ENCODE measurements around the gene MDM4. TPM values are rescaled to one million over a fixed set of nuclear protein-coding genes. Genes with fewer than 3 reads are reported as not detected.

Gene MDM4
- polyA plus RNA-seq, 3 donors: 27.2 to 66.0 (median 33.5) TPM

DNA sequence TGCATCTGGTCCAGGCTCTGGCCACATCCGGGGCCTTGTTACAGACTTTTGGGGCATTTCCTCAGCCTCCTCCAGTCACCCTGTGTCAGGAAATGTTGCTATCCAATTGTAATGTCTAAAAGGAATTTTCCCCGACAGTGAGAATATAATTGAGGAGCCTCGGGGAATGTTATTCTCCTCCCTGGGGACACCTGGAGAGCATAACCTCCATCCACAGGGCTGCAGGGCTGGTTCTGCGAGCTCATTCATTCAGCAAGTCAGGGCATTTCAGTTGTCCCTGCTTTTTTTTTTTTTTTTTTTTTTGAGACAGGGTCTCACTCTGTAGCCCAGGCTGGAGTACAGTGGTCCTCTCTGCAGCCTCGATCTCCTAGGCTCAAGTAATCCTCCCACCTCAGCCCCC is 72.6 kb downstream of the MDM4 start:
- no peak for DNase-seq (ENCODE audit: extremely low read depth in 1 of 11, low read depth in 9 of 11, low spot score in 4 of 11)

DNA sequence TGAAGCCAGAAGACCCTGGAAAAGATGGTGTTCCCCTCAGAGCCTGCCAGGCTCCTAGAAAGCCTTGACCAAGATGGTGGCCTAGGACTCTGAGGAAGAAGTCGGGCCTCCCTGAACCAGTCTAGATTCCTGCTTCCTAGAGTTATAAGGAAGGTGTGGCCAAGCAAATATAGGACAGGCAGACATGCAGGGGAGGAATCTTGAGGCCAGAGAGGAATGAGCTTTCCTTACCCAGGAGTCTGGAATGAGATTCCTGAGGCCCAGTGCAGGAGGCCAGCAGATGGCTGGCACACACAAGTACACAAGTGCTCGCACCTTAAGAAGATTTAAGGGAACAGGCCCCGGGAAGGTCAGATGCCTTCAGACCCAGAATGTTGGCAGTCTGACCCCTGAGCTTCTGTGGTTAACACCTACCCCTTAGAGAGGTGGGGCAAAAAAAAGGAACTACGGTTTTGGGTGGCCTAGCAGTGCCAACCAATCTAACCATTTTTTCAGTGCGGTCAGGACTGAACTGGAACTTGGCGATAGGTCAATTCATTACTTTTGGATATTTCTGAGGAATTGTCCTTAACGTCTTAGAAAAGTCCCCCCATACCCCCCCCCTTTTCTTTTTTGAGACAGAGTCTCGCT is 73.3 kb downstream of the MDM4 start:
- DNase-seq (ENCODE audit: extremely low read depth in 1 of 11, low read depth in 9 of 11, low spot score in 4 of 11): no peak

DNA sequence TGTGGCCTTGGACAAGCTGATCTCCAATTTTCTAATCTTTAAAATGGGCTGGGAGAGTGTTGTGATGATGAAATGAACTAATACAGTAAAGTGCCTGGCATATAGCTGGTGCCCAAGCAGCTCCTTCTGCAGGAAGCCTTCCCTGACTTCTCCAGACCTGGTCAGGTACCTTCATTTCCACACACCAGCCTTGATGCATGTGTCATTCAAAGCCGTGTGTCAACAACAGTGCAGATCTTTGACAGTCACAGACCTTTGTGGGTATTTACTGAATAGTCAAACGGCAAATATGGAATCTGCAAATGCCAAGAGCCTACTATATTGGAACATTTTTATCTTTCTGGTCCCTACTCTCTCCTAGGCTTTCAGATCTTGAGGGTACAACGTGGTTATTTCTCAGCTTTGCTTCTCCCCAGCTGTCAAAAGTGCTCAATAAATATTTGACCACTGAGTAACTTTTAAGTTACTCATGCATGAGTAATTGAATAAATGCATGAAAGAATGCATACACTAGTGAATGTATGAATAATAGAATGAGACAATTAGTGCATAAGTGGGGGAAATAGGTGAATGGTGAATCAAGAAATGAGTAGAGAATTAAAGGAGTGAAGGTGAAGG is 75.4 kb downstream of the MDM4 start:
- no peak for DNase-seq (ENCODE audit: extremely low read depth in 1 of 11, low read depth in 9 of 11, low spot score in 4 of 11)

DNA sequence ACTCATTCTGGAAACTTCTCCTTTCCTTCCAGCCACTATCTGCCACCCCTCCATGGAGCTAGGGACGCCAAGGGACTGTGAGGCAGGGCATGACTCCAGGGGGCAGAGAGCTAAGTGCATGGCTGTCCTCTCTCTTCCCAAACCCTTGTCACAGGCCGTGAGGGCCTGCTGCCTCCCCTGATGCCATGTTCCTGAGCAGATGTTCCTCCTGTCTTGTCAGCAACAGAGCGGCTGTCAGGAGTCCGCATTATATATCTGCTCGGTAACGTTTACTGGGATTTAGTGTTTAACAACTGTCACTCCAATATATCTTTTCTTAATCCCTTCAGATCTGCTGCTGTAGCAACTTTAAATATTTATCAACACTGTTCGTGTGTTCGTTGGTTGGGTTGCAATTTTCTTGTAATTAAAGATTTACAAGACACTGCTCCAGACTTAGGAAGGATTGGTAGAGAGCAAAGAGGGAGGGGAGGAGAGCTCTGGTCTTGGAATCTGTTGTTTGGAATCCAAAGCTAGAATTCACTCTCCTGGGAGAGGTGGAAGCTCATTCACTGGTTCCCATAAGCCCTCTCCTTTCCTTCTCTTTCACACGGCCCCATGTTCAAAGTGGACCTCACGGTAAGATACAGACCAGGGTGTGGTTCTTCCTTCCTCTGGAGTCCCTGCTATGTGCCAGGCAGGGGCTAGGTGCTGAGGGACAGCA is 76.2 kb downstream of the MDM4 start:
- no peak for DNase-seq (ENCODE audit: extremely low read depth in 1 of 11, low read depth in 9 of 11, low spot score in 4 of 11)

DNA sequence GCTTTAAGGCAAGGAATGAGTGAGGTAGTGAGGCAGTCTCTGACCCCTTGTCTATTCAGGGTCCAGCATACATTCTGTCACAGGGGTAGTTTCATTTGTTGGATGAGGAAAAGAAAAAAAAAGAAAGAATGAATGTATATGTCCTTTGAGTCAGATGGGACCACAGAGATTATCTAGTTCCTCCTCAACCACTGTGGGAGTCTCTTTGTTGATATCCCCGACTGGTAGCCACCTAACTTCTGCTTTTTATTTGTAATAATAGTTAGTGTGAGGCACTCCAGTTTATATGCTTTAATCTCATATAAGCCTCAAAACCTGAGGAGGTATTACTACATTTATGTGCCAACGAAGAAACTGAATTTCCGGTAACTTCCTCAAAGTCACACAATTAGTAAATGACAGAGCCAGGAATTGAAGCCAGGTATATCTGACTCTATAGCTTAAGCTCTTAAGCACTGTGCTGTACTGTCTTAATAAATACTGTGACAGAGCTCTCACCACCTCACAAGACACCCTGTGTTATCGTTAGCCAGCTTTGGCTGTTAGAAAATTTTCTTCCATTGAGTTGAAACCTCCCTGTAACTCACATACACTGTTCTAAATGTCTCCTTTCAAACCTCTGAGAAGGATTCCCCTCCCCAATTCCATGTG is 82.2 kb downstream of the MDM4 start:
- no peak for DNase-seq (ENCODE audit: extremely low read depth in 1 of 11, low read depth in 9 of 11, low spot score in 4 of 11)

DNA sequence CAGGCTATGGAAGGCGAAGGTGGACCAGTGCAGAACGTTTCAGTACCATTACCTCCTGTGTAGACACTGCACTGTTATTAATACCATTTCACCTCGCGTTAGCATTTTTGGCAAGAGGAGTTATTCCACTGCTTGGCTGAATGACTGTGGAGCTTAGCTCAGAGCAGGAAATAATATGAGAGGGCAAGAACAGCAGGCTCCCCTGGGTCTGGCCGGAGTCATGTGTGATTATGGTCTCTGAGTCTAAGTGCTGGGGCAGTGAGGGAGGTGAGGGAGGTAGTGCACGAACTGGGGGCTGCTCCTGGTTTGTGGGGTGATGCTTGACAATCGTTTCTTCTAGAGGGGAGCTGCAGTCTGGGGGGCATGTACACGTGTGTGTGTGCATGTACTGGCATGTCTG is 82.9 kb downstream of the MDM4 start:
- DNase-seq (ENCODE audit: extremely low read depth in 1 of 11, low read depth in 9 of 11, low spot score in 4 of 11): no peak

DNA sequence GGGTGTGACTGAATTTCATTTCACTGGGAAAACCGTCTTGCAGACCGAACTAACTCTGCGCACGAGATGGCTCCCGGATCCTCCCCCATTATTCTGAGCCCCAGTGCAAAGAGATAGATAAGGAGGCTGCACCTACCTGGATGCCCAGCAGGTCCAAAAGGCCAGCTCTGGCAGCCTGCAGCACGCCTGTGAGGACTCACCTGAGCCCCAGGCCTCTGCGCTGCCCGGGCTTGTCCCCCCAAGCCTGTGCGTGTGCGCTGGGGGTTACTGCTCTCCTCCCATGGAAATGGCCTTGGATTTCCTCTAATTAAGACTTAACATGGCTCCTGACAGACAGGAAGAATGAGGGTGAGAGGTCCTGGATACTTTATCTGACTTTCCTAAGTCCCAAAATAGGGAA is 83.4 kb downstream of the MDM4 start:
- DNase-seq (ENCODE audit: extremely low read depth in 1 of 11, low read depth in 9 of 11, low spot score in 4 of 11): no peak

DNA sequence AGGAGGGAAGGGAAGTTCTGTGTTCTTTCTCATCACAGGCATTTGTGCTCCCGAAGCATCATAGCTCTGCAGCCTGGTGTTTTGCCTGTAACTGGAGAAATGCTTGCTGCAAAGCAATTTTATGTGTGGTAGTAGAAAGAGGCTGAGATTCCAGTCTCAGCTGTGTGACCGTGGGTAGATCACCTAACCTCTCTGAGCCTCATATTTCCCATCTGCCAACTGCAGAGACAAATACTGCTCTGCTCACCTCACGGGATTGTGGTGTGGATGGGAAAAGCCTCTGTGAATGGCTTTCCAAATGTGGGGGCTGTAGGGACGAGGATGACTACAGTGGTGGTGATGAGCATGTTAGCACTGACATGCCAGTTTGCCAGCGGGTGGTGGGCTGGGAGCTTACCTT is 84.0 kb downstream of the MDM4 start:
- no peak for DNase-seq (ENCODE audit: extremely low read depth in 1 of 11, low read depth in 9 of 11, low spot score in 4 of 11)

DNA sequence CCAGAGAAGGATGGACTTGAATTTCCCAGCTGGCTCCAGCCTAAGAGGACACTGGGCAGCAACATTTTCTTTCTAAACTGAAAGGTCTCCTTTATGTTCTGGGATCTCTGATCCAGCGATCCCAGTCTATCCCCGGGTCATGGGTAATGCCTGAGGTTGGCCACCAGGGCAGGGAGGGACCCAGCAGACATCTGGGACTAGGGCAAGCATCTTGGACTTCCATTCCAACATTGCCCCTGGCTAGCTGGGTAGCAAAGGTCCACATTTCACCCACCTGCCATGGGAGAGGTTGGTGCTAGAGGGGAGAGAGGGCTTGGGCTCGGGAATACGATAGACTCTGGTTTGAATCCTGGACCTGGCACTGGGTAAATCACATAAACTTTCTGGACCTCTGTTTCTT is 84.8 kb downstream of the MDM4 start:
- no peak for DNase-seq (ENCODE audit: extremely low read depth in 1 of 11, low read depth in 9 of 11, low spot score in 4 of 11)

DNA sequence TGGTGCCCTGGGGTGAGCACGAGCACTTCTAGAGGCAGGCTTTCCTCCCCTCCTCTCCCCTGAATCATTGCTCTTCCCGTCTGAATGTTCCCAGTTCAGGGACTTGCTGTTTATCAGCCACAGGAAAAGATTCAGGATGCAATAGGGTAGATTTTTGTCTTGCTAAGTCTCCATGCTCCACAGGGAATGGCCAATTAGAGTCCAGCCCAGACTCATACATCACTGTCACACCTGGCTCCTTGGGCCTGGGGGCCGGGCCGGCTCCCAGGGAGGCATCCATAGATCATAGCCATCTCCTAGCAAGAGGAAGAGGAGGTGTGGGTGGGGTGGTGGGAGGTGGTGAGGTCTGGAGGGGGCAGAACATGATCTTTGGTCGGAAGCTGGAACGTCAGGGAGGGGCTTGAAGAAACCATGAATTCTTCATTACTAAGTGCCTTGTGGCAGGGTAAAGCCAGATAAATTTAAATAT is 85.9 kb downstream of the MDM4 start:
- DNase-seq (ENCODE audit: extremely low read depth in 1 of 11, low read depth in 9 of 11, low spot score in 4 of 11): peak in 2 of 11 donors; percentile 23 to 31

DNA sequence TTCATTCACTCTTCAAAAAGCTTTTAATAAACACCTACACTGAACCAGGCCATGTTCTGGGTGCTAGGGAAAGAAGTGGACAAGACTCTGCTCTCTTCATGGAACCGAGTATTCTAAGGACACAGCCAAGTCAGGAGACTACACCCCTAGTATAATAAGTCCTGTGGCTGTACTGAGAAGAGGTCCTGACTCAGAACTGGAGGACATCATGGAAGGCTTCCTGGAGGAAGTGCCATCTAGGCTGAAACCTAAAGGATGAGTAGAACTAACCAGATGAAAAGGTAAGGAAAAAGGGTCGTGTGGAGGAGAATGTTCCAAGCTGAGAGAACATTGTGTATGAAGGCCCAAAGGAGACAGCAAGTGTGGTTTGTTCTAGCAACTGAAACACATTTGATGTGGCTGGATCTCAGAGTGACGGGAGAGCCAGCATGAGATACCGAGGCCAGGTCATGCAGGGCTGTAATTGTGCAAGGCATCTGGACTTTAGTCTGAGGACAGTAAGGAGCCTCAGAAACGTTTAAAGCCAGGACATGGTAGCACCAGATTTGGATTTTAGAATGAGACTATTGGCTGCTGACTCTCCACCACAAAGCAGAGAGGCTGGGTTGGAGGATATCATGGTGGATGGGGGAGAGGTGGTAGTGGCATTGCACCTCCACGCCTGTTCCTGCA is 86.8 kb downstream of the MDM4 start:
- DNase-seq (ENCODE audit: extremely low read depth in 1 of 11, low read depth in 9 of 11, low spot score in 4 of 11): no peak

DNA sequence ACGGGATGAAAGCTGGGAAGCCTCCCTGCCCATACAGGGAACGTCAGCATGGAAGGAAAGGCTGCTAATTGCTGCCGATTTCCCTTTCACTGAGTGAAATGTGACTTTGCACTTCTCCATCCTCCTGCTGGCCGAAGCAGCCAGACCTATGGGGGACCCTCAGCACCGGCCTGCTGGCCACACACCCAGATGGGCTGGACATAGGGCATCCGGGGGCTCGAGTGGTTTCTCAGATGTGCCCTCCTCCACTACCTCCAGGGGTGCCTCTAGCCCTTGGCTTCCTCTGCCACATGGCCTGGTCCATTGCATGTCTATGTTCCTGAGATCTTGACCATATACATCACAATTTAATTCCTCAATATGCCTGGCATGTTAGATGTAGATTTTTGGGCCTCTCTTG is 89.6 kb downstream of the MDM4 start:
- DNase-seq (ENCODE audit: extremely low read depth in 1 of 11, low read depth in 9 of 11, low spot score in 4 of 11): no peak

Other genes with a start within 250 kb of the MDM4 start
- 10 to 100 TPM; 41.1 to 56.4 (median 48.0) TPM for gene PLEKHA6, start 156.5 kb upstream of the MDM4 start, polyA plus RNA-seq (ENCODE audit: insufficient read length in 3 of 3)
- 10 to 100 TPM; 37.6 to 45.6 (median 40.5) TPM for gene PPP1R15B, start 104.6 kb upstream of the MDM4 start, polyA plus RNA-seq (ENCODE audit: insufficient read length in 3 of 3)
- gene PIK3C2B, start 21.6 kb upstream of the MDM4 start, polyA plus RNA-seq (ENCODE audit: insufficient read length in 3 of 3): 10 to 100 TPM; 14.8 to 21.1 (median 19.6) TPM
- 10 to 100 TPM; 10.8 to 14.2 (median 13.4) TPM for gene LRRN2, start 169.3 kb downstream of the MDM4 start, polyA plus RNA-seq (ENCODE audit: insufficient read length in 3 of 3)